Activated CD8-positive, alpha-beta T cell treated with anti-CD3 and anti-CD28 coated beads, Interleukin-2, amount 10 ng/mL, durations not matched to agents 7 days and 5 days (primary cell): ENCODE measurements around the gene PKIB. TPM values are rescaled to one million over a fixed set of nuclear protein-coding genes. Genes with fewer than 3 reads are reported as not detected.
A peak's percentile ranks its signal among the peaks of the same experiment; 100 is the strongest.
"Not testable (repeated sequence)": the region's sequence is repeated elsewhere in the genome, so short reads cannot be mapped to it uniquely, and the experiment has no call there.

Experiments used
- ATAC-seq: fragments of 150-1000 bp; cut with Tn5 transposase; one replicate; pipeline ENCODE4 v1.10.0; 2021; ENCODE audit warnings: moderate library complexity
- CTCF ChIA-PET: fragments of 350-600 bp; sonication (Branson Sonifier 250); formaldehyde crosslinking; loops from one replicate; lab custom pipeline; 2021; ENCODE audit warnings: antibody characterized with exemption; lab: Charles Lee
- POLR2A ChIA-PET: fragments of 350-600 bp; sonication (Branson Sonifier 250); formaldehyde crosslinking; loops from one replicate; lab custom pipeline; 2021; ENCODE audit warnings: antibody characterized with exemption; lab: Charles Lee
- DNase-seq: peaks from one replicate; pipeline ENCODE4 v3.0.0-alpha.2; 2020
- H3K27ac Mint-ChIP-seq: one replicate; pipeline ENCODE4 v1.8.0; 2021; ENCODE audit warnings: mild to moderate bottlenecking, mixed read lengths
- H3K27me3 Mint-ChIP-seq: one replicate; pipeline ENCODE4 v1.8.0; 2021; ENCODE audit warnings: low read depth, mixed read lengths
- H3K36me3 Mint-ChIP-seq: one replicate; pipeline ENCODE4 v1.8.0; 2021; ENCODE audit warnings: low read depth, mixed read lengths
- H3K4me1 Mint-ChIP-seq: one replicate; pipeline ENCODE4 v1.8.0; 2021; ENCODE audit warnings: low read depth, mixed read lengths
- H3K4me3 Mint-ChIP-seq: one replicate; pipeline ENCODE4 v1.8.0; 2021; ENCODE audit warnings: mild to moderate bottlenecking, mixed read lengths
- H3K9me3 Mint-ChIP-seq: one replicate; pipeline ENCODE4 v1.8.0; 2022; ENCODE audit warnings: mixed read lengths; ENCODE audit not compliant: insufficient read depth
- total RNA-seq, 2 experiments: library from RNA; stranded (reverse); gene quantifications; one replicate each; pipeline ENCODE4 v1.2.3, GENCODE V29; 2021

The PKIB gene
- total RNA-seq, 2 experiments from 2014 or later, result 0.44 to 0.76 TPM

DNA sequence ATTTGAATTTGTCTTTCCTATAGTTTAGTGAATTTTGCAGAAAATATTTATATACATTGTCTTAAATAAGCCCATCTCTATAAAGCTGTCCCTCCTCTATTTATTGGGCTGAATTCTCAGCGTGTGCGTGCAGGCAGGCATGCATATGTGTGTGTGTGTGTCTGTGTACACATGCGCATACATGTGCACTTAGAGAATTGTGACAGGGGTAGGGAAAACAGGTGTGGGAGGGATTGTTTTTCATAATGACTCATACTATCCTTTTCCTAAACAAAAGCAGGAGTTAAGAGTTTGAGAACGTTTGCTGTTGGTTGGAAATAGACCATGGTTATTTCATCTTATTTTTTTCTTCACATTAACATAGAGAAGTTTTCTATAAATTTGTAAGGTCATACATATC is 126.0 kb downstream of the PKIB start:
- H3K27me3 Mint-ChIP-seq, result peaks cover 22% of the 10 kb centered on the region
- H3K9me3 Mint-ChIP-seq, result no peaks in the 10 kb centered on the region
- ATAC-seq (no peak), DNase-seq (no peak)
- H3K4me1 Mint-ChIP-seq, result no peaks in the 10 kb centered on the region
- no peaks in the 10 kb centered on the region for H3K36me3 Mint-ChIP-seq
- CTCF ChIA-PET, result interaction anchor here (1.1 kb wide), 1 partner anchor 103 kb away, joined by 3 read pairs; no protein-coding TSS in a partner anchor
- H3K4me3 Mint-ChIP-seq, result no peak overlapping the region
- no peak overlapping the region for H3K27ac Mint-ChIP-seq
- POLR2A ChIA-PET, result no interaction called here

DNA sequence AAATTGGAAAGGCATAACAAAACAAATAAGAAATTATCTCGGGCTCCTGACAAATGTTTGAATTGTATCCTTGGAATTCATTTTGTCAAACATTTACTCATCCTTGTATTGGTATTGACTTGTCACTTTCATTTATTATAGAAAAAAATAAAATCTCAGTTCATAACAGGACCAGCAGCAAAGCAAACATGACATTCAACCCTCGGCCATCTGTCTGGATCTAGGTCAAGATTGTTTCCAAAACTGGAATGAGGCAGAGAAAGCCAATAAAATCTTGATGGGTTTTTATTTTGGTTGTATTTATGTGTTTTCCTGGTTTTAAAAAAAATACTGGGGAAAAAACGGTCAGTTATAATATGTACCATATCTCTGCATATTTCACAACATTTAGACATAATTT is 126.4 kb downstream of the PKIB start:
- ChIA-PET POLR2A (no interaction called here), CTCF (interaction anchor here (1.1 kb wide), 1 partner anchor 103 kb away, joined by 3 read pairs; no protein-coding TSS in a partner anchor)
- H3K27ac Mint-ChIP-seq, result no peak overlapping the region
- no peak for DNase-seq
- H3K9me3 Mint-ChIP-seq, result no peaks in the 10 kb centered on the region
- ATAC-seq, result no peak
- H3K27me3 Mint-ChIP-seq, result peaks cover 22% of the 10 kb centered on the region
- no peaks in the 10 kb centered on the region for H3K4me1 Mint-ChIP-seq
- H3K4me3 Mint-ChIP-seq, result no peak overlapping the region
- H3K36me3 Mint-ChIP-seq, result no peaks in the 10 kb centered on the region

DNA sequence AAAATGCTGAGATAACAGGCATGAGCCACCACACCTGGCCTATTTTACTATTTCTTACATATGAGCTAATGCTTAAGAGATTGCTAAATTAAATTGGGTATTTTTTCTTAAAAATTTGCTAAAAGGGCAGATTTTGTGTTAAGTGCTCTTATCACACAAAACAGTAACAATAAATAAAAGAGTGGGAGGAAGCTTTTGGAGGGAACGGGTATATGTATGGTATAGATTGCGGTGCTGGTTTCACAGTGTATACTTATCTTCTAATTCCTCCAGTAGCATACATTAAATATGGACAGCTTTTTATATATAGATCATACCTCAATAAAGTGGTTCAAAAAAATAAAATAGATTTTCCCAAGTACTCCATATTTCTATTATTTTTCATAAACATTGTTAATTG is 129.9 kb downstream of the PKIB start:
- ChIA-PET CTCF (interaction anchor here (2.0 kb wide), 1 partner anchor 99 kb away, joined by 9 read pairs; no protein-coding TSS in a partner anchor), POLR2A (no interaction called here)
- Mint-ChIP-seq H3K4me1 (no peaks in the 10 kb centered on the region), H3K27me3 (peaks cover 10% of the 10 kb centered on the region), H3K27ac (no peak overlapping the region), H3K36me3 (no peaks in the 10 kb centered on the region), H3K9me3 (no peaks in the 10 kb centered on the region), H3K4me3 (no peak overlapping the region)
- ATAC-seq (no peak), DNase-seq (no peak)

DNA sequence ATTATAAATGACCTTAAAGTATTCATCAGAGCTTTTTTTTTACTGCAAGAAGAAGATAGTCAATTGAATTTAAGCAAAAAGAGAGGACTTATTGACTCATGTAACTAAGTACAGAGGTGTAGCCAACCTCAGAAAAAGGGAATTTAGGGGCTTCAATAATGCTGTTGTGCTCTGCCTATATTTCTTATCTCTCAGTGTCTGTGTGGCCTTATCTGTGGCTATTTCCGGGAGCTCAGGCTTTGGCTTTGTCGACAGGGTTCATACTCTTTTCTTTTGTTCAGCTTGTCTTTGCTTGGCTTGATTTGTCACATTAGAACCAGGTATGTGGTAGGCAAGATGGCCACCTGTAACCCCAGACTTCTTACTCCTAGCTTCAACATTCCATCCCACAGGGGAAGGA is 130.7 kb downstream of the PKIB start:
- Mint-ChIP-seq H3K4me1 (no peaks in the 10 kb centered on the region), H3K27me3 (peaks cover 4% of the 10 kb centered on the region), H3K36me3 (no peaks in the 10 kb centered on the region), H3K4me3 (no peak overlapping the region), H3K9me3 (no peaks in the 10 kb centered on the region), H3K27ac (no peak overlapping the region)
- ChIA-PET CTCF (interaction anchor here (2.0 kb wide), 1 partner anchor 98 kb away, joined by 9 read pairs; no protein-coding TSS in a partner anchor), POLR2A (no interaction called here)
- DNase-seq, result no peak
- no peak for ATAC-seq

DNA sequence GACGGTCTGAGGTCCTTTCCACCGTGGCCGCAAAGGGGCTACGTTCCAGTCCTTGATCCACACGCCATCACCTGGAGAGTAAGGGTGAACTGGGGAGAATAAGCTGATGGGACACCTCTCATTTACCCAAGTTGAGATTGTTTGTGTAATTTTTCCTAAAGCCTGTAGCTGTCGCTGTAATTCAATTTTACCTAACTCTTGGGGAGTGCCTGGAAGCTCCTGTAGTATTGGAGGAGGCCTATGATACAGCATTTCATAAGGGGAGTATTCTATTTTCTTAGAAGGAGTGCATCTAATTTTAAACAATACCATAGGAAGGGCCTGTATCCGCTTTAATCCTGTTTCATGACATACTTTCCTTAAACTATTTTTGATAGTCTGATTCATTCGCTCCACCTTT is 134.0 kb downstream of the PKIB start:
- H3K27ac Mint-ChIP-seq, POLR2A ChIA-PET, H3K36me3 Mint-ChIP-seq, DNase-seq, H3K9me3 Mint-ChIP-seq, H3K27me3 Mint-ChIP-seq, H3K4me3 Mint-ChIP-seq, ATAC-seq: not testable (repeated sequence)
- H3K4me1 Mint-ChIP-seq, result peaks cover 13% of the 10 kb centered on the region
- CTCF ChIA-PET, result interaction anchor here (1.2 to 3.6 kb wide), 4 partner anchors 45 to 95 kb away, joined by 3 to 37 read pairs (median 4); partner anchors contain the start of gene SMPDL3A

GRCh38 chr6:122744856-122745255 is 134.7 kb downstream of the PKIB start:
- POLR2A ChIA-PET, result not testable (repeated sequence)

DNA sequence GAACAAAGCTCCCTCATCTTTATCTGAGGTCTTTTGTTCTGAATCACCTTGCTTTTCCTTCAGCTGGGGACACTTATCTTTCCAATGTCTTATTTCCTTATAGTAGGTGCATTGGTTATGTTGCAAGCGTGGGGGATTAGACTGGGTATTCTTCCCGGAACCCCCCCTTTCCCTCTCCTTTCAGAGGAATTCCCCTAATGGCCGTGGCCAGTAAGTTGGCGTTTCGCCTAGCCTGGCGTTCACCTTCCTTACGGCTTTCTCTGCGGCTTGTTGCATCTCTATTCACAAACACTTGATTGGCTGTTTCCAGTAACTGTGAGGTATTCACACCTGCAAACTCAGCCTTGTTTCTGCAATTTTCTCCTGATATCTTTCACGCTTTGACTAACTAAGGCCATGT is 136.5 kb downstream of the PKIB start:
- no peak for DNase-seq
- CTCF ChIA-PET, result interaction anchor here (3.6 kb wide), 1 partner anchor 92 kb away, joined by 37 read pairs; no protein-coding TSS in a partner anchor
- Mint-ChIP-seq H3K27me3 (no peaks in the 10 kb centered on the region), H3K27ac (no peak overlapping the region), H3K4me3 (no peak overlapping the region), H3K4me1 (peaks cover 24% of the 10 kb centered on the region), H3K9me3 (no peaks in the 10 kb centered on the region), H3K36me3 (no peaks in the 10 kb centered on the region)
- POLR2A ChIA-PET, result no interaction called here
- ATAC-seq, result no peak

More at GRCh38 chr6:122744856-122745255, 134.7 kb downstream of the PKIB start:
- ATAC-seq, H3K36me3 Mint-ChIP-seq, H3K27ac Mint-ChIP-seq, H3K9me3 Mint-ChIP-seq, DNase-seq, H3K27me3 Mint-ChIP-seq, H3K4me3 Mint-ChIP-seq: not testable (repeated sequence)
- H3K4me1 Mint-ChIP-seq, result peaks cover 13% of the 10 kb centered on the region
- CTCF ChIA-PET, result interaction anchor here (1.2 to 3.6 kb wide), 4 partner anchors 44 to 94 kb away, joined by 3 to 37 read pairs (median 4); partner anchors contain the start of gene SMPDL3A

GRCh38 chr6:122747573-122747972 is 137.4 kb downstream of the PKIB start:
- POLR2A ChIA-PET, result no interaction called here
- CTCF ChIA-PET, result interaction anchor here (0.6 kb wide), 1 partner anchor 92 kb away, joined by 3 read pairs; no protein-coding TSS in a partner anchor
- peaks cover 32% of the 10 kb centered on the region for H3K4me1 Mint-ChIP-seq
- H3K27me3 Mint-ChIP-seq, result no peaks in the 10 kb centered on the region
- no peak overlapping the region for H3K4me3 Mint-ChIP-seq
- H3K36me3 Mint-ChIP-seq, result no peaks in the 10 kb centered on the region
- DNase-seq, result peak; percentile 30
- H3K9me3 Mint-ChIP-seq, result no peaks in the 10 kb centered on the region
- no peak for ATAC-seq
- H3K27ac Mint-ChIP-seq, result no peak overlapping the region

- H3K27me3 Mint-ChIP-seq, DNase-seq, H3K36me3 Mint-ChIP-seq, H3K9me3 Mint-ChIP-seq, H3K4me3 Mint-ChIP-seq, ATAC-seq, POLR2A ChIA-PET, H3K27ac Mint-ChIP-seq: not testable (repeated sequence)
- CTCF ChIA-PET, result interaction anchor here (1.2 kb wide), 1 partner anchor 90 kb away, joined by 4 read pairs; no protein-coding TSS in a partner anchor
- peaks cover 41% of the 10 kb centered on the region for H3K4me1 Mint-ChIP-seq
Observed at GRCh38 chr6:122748945-122749344, 138.7 kb downstream of the PKIB start.

GRCh38 chr6:122749451-122750050 is 139.3 kb downstream of the PKIB start:
- Mint-ChIP-seq H3K36me3 (no peaks in the 10 kb centered on the region), H3K27me3 (no peaks in the 10 kb centered on the region), H3K9me3 (no peaks in the 10 kb centered on the region), H3K27ac (no peak overlapping the region), H3K4me1 (peaks cover 42% of the 10 kb centered on the region), H3K4me3 (no peak overlapping the region)
- ChIA-PET CTCF (interaction anchor here (1.2 to 3.6 kb wide), 2 partner anchors 18 to 90 kb away, joined by 4 to 14 read pairs; no protein-coding TSS in a partner anchor), POLR2A (interaction anchor here (0.7 kb wide), 1 partner anchor 26 kb away, joined by 4 read pairs; no protein-coding TSS in a partner anchor)
- no peak for ATAC-seq
- DNase-seq, result no peak

- DNase-seq (no peak), ATAC-seq (peak; percentile 86)
- H3K36me3 Mint-ChIP-seq, result no peaks in the 10 kb centered on the region
- POLR2A ChIA-PET, result no interaction called here
- no peaks in the 10 kb centered on the region for H3K27me3 Mint-ChIP-seq
- no peak overlapping the region for H3K4me3 Mint-ChIP-seq
- CTCF ChIA-PET, result interaction anchor here (2.3 to 3.6 kb wide), 2 partner anchors 20 to 88 kb away, joined by 8 to 14 read pairs; no protein-coding TSS in a partner anchor
- peak overlapping the region; percentile 70 for H3K27ac Mint-ChIP-seq
- peaks cover 42% of the 10 kb centered on the region for H3K4me1 Mint-ChIP-seq
- no peaks in the 10 kb centered on the region for H3K9me3 Mint-ChIP-seq
Observed at GRCh38 chr6:122751326-122751725, 141.1 kb downstream of the PKIB start.

GRCh38 chr6:122752459-122752858 is 142.3 kb downstream of the PKIB start:
- ChIA-PET POLR2A (no interaction called here), CTCF (interaction anchor here (2.3 to 3.6 kb wide), 2 partner anchors 21 to 86 kb away, joined by 8 to 14 read pairs; no protein-coding TSS in a partner anchor)
- no peak for DNase-seq
- Mint-ChIP-seq H3K9me3 (no peaks in the 10 kb centered on the region), H3K27ac (no peak overlapping the region), H3K27me3 (no peaks in the 10 kb centered on the region), H3K4me3 (no peak overlapping the region), H3K4me1 (peaks cover 38% of the 10 kb centered on the region), H3K36me3 (no peaks in the 10 kb centered on the region)
- ATAC-seq, result no peak
